GM21576 (cell line): ENCODE measurements around the gene PDGFRB.

ENCODE experiments used
- ATAC-seq: cut with Tn5 transposase; IDR thresholded peaks from one replicate; pipeline ENCODE4 v1.9.1; 2021; ENCODE audit warnings: mild to moderate bottlenecking, moderate library complexity; ENCODE audit not compliant: unreplicated experiment

The PDGFRB gene

DNA sequence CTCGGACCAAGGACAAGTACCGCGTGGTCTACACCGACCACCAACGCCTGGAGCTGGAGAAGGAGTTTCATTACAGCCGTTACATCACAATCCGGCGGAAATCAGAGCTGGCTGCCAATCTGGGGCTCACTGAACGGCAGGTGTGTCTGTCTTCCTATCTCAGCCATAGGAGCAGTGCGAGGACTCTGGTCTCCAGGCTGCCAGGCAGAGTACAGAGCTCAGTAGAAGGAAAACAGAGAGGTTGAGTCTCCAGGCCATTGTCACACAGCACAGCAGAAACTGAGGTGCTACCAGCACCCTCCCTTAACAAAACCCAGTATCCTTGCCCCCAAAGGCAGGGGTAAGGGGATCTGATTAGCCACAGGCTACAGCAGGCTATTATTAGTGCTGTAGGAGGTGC lies 27.1 kb upstream of the PDGFRB start:
- ATAC-seq: no peak

DNA sequence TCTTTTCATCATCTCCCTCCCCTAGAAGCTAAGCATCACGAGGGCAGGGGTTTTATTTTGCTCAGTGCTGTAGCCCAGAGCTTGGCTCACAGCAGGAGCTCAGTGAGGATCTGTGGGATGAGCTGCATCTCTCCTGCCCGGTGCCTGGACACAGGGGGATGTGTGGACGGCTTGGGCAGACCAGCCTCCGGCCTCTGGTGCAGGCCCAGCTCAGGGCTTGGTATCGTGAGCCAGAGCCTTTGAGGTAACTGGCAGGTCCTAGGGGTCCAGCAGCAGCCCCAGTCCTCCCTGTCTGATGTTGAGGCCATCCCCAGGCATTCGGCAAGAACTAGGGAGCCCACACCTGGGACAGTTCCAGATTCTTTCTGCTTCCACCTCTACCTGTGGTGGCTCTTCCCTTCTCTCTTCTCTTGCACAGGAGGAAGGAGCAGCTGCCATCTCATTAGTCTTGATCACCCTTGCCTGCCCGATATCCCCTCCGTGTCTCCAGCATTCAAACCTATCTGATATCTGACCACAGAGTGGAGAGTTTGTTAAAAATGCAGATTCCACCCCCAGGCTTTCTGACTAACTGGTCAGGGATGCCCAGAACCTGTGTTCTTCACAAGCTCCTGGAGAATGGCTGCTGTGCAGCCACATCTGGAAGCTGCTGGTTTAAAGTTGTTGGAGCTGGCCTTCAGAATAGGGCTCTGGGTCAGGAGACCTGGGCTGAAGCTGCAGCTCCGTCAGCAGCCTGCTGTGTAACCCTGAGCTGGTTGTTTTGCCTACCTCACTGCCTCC lies 26.3 kb upstream of the PDGFRB start:
- no peak for ATAC-seq

DNA sequence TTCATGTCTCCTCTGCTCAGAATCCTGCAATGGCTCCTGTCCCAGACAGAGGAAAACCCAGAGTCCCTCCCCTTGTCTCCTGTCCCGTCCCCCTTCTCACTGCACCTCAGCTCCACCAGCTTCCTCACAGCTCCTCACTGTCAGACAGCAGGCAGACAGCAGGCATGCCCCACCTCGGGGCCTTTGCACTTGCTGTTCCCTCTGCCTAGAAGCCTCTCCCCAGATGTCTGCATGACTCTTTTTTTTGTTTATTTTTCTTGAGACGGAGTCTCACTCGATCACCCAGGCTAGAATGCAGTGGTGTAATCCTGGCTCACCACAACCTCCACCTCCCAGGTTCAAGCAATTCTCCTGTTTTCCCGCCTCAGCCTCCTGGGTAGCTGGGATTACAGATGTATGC lies 25.4 kb upstream of the PDGFRB start:
- ATAC-seq: no peak

DNA sequence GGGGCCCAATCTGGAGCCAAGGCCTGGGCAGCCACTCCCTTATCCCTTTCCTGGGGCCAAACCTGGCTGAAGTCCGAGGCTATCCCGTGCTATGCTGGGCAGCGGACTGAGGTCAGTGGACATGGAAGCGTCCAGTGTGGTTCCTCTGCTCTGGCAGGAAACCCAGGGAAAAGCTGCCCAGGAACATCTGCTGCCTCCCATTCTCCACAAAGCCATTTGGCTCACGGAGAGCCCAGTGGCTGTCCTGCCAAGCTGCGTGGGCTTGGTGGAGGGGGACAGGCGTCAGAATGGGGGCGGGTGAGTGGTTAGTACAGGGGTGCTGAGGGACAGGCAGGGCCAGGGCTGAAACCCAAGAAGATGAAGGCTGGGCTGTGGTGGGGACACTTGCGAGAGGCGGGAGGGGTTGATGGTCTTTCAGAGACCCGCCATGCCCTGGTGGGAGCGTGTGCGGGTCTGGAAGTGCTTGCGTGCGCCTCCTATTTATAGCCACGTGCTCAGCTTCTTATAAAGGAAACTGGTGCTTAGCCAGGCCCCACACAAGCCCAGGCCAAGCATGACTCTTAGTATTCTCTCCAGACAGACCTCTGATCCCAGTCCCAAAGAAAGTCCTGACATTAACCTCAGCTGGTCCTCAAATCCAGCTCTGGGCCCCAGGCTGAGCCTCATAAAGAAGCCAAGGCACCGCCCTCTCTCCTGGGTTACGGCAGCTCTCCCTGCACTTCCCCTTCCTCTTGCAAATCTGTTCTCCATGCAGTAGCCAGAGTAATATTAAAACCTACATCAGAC lies 24.8 kb upstream of the PDGFRB start:
- no peak for ATAC-seq

DNA sequence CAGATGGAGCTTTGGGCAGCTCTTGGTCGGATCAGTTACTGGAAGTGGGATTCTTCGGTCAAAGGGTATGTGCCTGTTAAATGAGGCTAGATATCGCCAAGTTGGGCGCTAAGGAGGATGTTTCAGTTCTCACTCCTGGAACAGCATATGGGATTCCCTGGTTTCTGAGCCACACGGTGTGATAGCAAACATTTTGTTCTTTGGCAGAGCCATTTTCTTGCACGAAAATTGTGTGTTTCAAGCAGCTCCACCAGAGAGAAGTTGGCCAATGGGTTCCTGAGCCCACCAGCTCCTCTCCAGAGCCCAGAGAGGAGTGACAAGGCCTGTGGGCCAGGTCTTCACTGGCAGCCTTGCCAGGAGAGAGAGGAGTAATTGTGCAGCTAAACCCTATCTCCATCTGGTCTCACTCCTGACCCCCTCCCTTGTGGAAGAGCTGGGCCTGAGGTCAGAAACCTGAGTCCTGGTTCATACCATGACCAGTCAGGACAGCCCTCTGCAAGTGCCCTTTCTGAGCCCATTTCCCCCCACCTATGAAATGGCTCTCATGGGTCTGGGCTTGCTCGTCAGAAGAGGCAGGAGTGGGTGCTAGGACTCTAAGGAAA lies 23.5 kb upstream of the PDGFRB start:
- no peak for ATAC-seq

DNA sequence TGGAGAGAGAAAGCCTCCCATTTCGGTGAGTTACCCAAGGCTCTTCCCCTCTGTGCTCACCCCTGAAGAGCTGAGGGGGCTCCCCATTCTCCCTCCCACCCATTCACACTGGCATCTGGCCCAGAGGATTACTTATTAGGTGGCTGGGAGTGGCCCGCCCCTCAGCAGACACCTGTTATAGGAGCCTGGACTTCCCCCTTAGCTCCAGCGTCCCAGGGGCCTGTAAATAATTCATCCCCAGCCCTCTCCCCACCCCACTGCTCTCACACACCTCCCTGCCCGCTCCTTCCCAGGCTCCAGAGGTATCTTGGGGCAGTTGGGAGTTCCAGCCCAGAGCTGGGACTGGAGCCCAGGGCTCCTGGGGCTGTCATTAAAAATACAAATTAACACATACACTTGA lies 22.6 kb upstream of the PDGFRB start:
- no peak for ATAC-seq

DNA sequence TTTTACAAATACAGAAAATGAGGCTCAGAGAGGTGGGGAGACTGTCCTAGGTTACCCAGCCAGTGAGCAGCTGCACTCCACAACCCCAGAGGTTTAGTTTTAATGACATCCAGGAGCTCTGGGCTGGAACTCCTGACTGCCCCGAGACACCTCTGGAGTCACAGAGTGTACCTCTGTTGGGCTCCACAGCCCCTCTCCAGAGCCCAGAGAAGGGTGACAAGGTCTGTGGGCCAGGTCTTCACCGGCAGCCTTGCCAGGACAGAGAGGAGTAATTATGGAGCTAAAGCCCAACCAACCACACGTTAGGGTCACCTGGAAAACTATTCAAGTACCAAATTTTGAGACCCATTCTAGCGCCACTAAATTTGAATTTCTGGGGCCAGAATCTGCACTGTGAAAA lies 22.1 kb upstream of the PDGFRB start:
- ATAC-seq: no peak

DNA sequence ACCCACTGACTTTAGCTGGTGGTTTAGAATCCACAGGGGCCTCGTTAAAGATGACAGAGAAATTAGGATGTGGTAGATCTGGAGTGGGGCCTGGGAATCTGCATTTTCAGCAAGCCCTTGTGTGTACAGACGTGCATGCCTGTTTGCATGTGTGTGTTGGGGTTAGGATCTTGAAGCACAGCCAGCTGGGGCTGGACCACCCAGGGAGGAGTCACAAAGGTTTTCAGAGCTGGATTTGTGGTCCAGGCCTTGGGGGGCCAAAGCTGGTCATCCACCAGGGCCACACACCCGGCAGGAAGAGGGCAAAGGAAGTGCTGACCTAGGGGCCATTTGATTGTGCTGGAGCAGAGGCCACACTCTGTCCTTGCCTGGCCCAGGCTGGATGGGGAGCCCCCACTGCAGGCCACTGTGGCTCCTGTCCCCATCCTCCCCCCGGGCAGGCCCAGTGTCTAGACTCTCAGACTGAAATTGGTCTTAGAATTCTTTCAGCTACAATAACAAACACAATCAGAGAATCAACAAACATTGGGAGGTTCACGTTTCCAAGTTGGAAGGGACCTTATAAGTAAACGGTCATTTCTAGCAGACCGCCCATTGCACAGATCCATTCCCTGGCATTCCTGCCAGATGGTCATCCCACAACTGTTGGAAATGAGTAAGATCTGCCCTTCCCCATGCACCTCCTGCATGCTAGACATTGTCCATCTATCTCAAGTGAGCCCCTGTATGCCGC lies 21.3 kb upstream of the PDGFRB start:
- no peak for ATAC-seq

DNA sequence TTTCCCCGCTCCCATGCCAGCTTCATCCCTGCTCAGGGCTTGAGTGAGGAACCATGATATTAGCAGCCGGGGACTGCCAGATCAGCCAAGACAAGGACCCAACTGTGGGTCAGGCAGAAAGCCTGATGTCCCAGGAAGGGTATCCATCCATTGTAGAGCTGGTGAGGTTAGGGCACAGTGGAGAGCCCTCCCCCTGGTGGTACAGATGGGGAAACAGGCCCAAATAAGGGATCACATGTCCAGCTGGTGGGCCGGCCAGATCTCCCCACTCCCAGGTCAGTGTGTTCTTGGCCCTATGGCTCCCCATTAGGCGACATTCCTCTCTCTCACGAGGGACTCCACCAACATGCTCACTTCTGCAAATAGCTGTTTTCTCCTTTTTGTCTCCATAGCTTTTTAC lies 19.9 kb upstream of the PDGFRB start:
- ATAC-seq: no peak

DNA sequence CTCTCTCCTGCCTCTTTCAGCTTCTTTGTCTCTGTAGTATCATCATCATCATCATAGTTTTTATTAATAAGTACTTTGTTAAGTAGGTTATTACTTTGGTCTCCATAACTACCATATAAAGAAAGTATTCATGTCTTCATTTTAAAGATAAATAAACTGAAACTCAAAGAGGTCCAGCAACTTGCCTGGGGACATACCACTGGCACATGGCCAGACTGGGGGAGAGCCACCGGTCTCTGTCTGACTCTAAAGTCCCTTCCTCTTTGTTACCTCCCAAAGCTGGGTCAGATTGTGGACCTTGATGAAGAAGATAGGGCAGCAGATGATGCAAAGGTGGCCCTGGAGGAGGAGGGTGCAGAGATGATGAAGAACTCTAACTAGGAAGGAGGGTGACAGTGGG lies 19.4 kb upstream of the PDGFRB start:
- no peak for ATAC-seq

DNA sequence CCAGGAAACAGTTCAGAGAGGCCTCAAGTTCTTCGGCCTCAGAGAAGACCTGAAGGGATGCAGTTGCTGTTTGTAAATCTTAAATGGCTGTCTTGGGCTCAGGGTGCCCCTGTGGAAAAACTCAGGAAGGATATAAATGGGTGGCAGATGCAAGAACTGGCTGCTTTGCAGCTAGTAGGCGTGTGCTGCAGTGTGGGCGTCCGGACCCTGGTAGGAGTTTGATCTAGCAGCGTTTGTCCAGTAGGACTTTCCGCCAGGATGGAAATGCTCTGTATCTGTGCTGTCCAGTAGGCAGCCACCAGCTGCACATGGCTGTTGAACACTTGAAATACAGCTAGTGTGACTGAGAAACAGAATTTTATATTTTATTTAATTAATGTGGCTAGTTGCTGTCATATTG lies 18.6 kb upstream of the PDGFRB start:
- ATAC-seq: no peak

DNA sequence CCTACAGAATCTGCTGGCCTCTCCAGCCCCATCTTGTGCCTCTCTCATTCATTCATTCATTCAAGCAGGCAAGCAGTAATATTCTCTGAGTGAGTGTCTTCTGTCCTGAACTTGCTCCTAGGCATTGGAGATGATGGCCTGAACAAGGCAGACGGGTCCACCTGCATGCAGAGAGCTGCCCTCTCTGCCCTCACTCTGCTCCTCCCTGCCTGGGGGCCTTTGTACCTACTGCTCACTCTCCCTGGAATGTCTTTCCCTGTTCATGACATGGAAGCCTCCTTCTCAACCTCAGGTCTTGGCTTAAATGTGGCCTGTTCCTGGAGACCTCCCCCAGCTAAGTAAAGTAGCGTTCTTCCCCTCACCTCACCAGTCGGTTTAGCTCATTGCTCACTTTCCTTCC lies 17.5 kb upstream of the PDGFRB start:
- no peak for ATAC-seq

DNA sequence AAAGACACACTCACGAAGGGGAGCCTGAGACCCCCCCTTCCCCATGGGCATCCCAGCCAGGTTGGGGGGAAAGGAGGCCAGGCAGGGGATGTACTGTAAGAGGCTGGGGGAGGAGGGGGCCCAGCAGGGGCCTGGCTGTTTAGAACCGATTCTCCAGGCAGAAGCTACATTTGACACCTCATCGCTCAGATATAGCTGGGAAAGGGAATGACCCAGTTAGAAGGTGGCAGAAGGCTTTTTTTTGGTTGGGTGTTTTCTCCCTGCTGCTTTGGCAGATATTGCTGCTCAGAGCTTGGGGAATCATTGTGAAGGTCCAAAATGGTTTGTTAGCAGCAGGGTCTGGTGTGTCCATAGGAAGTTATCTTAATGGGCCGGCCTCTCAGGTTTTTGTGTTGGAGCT lies 16.9 kb upstream of the PDGFRB start:
- ATAC-seq: no peak

DNA sequence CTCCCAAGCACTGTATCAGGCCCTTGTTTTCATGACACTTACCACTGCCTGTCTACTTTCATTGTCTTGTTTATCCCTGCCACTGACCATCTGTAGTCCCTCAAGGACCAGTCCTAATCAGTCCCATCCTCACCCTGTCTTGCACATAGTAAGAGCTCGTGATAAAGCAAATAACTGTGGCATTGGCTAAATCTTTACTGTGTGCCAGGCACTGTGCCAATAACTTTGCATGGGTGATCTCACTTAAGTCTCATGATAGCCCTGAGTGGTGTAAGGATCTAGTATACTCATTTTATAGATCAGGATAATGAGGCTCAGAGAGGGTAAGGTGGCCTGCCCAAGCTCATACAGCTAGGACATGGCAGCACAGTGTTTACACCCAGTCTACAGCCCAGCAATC lies 16.5 kb upstream of the PDGFRB start:
- ATAC-seq: no peak

DNA sequence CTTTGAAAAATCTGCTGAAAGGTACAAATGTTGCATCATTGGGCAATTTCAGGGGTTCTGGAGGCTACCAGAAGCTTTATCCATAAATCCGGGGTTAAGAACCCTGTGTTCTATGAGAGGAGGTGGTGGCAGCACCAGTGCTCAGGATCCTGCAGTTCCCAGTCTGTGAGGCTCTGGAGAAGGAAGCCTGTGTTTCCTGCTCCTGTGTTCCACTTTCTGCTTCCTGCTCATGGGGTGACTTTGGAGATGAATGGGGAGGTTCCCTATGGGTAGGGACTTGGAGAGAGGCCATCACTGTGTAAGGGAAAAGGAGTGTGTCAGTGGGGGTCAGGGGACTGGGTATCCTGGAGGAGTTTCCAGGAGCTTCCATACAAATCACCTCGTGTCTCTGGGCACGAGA lies 13.2 kb upstream of the PDGFRB start:
- ATAC-seq: no peak

DNA sequence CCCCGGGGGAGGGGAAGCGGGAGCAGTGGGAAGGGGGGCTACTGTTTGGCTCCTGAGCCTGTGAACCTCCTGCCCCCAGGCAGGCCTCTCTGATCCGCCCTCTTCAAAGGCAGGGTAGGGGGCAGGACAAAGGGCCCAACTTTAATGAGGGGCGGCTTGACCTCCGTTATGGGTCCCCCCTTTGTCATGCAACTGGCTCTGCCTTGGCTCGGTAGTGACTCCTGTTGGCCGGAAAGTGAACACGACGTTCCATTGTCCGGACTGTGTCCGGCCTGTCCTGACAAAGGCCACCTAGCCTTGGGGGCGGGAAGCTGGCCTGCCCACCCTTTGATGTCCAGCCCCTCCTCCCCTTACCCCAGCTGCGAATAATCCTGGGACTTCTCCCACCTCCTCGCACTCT lies 12.3 kb upstream of the PDGFRB start:
- no peak for ATAC-seq

DNA sequence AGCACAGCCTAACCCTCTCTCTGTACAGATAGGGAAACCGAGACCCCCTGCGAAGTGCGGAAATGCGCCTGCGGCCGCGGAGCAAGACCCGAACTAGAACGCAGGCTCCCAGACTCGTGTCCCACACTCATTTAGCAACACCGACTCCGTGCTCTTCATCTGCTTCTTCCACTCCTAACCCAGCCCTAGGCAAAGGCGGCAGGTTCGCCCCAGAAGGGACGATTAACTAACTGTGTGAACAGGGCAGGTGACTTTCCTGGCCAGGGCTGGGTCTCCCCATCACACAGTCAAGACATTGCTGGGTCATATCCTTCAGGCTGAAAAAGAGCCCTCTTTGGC lies 11.8 kb upstream of the PDGFRB start:
- ATAC-seq: no peak

DNA sequence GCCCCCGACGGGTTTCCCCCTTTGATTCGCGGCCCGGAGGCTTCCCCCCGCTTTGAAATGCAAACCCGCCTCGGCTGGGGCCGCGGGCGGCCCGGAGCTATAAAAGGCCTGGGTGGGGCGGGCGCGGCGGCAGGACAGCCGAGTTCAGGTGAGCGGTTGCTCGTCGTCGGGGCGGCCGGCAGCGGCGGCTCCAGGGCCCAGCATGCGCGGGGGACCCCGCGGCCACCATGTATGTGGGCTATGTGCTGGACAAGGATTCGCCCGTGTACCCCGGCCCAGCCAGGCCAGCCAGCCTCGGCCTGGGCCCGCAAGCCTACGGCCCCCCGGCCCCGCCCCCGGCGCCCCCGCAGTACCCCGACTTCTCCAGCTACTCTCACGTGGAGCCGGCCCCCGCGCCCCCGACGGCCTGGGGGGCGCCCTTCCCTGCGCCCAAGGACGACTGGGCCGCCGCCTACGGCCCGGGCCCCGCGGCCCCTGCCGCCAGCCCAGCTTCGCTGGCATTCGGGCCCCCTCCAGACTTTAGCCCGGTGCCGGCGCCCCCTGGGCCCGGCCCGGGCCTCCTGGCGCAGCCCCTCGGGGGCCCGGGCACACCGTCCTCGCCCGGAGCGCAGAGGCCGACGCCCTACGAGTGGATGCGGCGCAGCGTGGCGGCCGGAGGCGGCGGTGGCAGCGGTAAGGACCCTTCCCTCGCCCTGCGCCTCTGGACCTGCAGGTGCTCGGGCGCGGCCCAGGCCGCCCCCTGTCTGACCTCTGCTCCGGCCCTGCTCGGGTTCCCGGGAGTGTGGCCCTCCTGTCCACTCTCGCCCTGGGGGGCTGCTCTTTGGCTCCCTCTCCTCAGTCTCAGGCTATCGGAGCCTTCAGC lies 11.2 kb upstream of the PDGFRB start, which contains the start of gene CDX1:
Gene CDX1 (plus strand): TSS at position 129 of the 862 bp plus-strand sequence. CDS start 99 bp downstream, at position 228.
- no peak for ATAC-seq

DNA sequence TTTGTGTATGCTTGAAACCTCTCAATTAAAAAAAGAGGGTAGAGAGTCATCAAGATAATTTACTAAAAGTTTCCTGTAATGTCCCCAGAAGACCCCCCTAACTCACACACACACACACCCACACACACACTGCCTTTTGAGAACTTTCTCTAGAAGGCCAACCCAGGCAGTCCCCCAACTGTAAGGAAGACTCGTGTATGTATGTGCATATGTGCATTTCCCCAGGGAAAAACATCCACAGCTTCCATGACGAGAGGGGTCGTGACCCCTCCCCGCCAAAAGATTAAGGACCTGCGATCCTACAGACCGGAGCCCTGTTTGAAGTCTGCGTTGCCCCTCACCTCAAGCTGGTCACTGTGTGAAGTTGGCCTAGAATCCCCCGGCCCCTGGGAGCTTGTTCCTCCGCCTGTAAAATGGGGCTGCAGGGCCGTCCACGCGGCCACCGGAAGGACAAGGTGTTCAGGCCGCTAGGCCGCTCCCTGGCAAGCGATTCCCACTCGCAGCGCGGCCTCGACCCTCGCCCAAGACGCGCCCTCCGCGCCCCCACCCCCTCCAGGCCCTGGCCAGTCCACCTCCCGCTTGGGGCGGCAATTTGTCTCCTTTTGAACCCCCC lies 10.5 kb upstream of the PDGFRB start:
- ATAC-seq: no peak
